Pancreas (tissue), 10 donors: ENCODE measurements around the gene GGACT. TPM values are rescaled to one million over a fixed set of nuclear protein-coding genes. Genes with fewer than 3 reads are reported as not detected.
"Not testable (repeated sequence)": the region's sequence is repeated elsewhere in the genome, so short reads cannot be mapped to it uniquely, and the experiment has no call there.

Source experiments
- ATAC-seq, 4 donors: fragments of 200-7000 bp; cut with Tn5 transposase; one replicate each; pipeline versions ENCODE4 v1.8.0 to v1.9.1; 2020; ENCODE audit warnings: mild to moderate bottlenecking in 4 of 4, moderate library complexity in 4 of 4
- DNase-seq, 6 donors: peaks; one replicate each; pipeline ENCODE4 v3.0.0-alpha.2; 2020
- FAIRE-seq: peaks from 2 replicates; lab custom pipeline; 2012; peaks lifted over from hg19 to GRCh38; lab: Jason Lieb, UNC
- H3K27ac ChIP-seq, 4 donors: fragments of 200-600 bp; sonication (generic); 1 replicate in 3 of 4; 2 replicates in 1 of 4; pipeline versions ENCODE4 v1.5.0 to v1.8.0; 2020
- H3K27me3 ChIP-seq, 4 donors: fragments of 200-600 bp; one replicate each; pipeline ENCODE4 v1.8.0; 2021
- H3K36me3 ChIP-seq, 3 donors: fragments of 200-600 bp; sonication (generic) in 1 of 3; one replicate each; pipeline versions ENCODE4 v1.5.0 to v1.8.0; 2020 to 2021
- H3K4me1 ChIP-seq, 3 donors: fragments of 200-600 bp; one replicate each; pipeline ENCODE4 v1.8.0; 2021
- H3K4me3 ChIP-seq, 4 donors: fragments of 200-600 bp; sonication (generic) in 2 of 4; one replicate each; pipeline versions ENCODE4 v1.5.0 to v1.8.0; 2020 to 2021
- H3K9me3 ChIP-seq, 4 donors: fragments of 200-600 bp; one replicate each; pipeline ENCODE4 v1.8.0; 2021
- WGBS, 2 donors: extraction: QIAGEN DNeasy Blood & Tissue Kit; methylation state at CpG; one replicate each; pipeline ENCODE4 v1.1.7; 2013; 5-methylcytosine and 5-hydroxymethylcytosine counted together
- intact Hi-C, 3 donors: fragments of 100-400 bp; cut with DNase I; formaldehyde crosslinking; loops; one replicate each; pipeline versions ENCODE4 v1.11.1 to v1.14.2; 2022
- polyA plus RNA-seq, 2 donors: library from polyadenylated mRNA; stranded (reverse); fragments of 200-250 nt; gene quantifications; one replicate each; pipeline ENCODE4 v1.2.3, GENCODE V29; 2013
- total RNA-seq, 6 donors: library from RNA; stranded (reverse); fragmentation: NEBNext Ultra II Directional in 4 of 6; extraction: Animal tissue kit (Norgen Biotek cat#: 25700) in 4 of 6; gene quantifications; one replicate each; pipeline versions ENCODE4 v1.2.1 to v1.2.4, GENCODE V29; 2021 to 2023
- TF ChIP-seq, protein P1 (sequence below), 4 donors: fragments of 200-600 bp; sonication (generic) in 3 of 4; IDR thresholded peaks; one replicate each; pipeline versions ENCODE4 v1.5.0 to v1.8.0; 2021; ENCODE audit warnings: antibody characterized with exemption in 4 of 4
- donor health status: healthy with polysubstance abuse.
- donor health status: DM: no; HTN: no; CAD: no; lungs with moderate emphysema.
- donor health status: DM: no; HTN: no; CAD: no.
- donor health status: control.
- donor health status: control.
- donor health status: Bipolar disorder and iron deficiency.
- donor health status: DM: yes; HTN: yes; CAD: no.
- donor health status: DM: no; HTN: no; CAD: no.
- donor health status: DM: no; HTN: no; CAD: no.
- donor health status: DM: yes; HTN: yes; CAD: no.

Gene GGACT
- total and polyA plus RNA-seq, 8 donors, result 1.6 to 7.0 (median 6.1) TPM

DNA sequence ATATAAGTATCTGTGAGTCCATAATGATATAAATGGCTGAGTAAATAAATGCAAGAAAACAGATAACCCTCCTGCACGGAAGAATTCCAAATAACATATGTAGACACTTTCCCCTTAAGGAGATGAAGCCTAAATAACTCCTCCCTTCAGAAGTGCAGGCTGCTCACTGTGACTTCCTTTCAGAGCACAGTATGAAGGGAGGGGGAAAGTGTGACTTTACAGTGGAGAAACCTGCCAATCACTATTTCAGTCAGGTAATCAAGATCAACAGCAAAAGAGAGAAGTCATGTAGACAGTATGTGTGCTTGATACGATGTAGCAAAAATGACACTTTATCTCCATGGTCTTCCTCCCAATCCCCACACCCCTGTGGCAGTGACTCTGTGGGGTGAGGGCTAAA, 7.1 kb downstream of the GGACT start:
- Histone ChIP-seq H3K9me3 (no peaks in the 10 kb centered on the region), H3K27ac (no peak overlapping the region), H3K4me1 (no peaks in the 10 kb centered on the region), H3K4me3 (no peak overlapping the region), H3K27me3 (no peaks in the 10 kb centered on the region), H3K36me3 (no peaks in the 10 kb centered on the region)
- no peak for ATAC-seq
- intact Hi-C loops, result no loop called here
- FAIRE-seq, result no peak
- 88 to 89% methylated on average over 2 of the region's 2 CpGs for whole genome bisulfite sequencing, 2 donors
- TF ChIP-seq, protein P1, sequence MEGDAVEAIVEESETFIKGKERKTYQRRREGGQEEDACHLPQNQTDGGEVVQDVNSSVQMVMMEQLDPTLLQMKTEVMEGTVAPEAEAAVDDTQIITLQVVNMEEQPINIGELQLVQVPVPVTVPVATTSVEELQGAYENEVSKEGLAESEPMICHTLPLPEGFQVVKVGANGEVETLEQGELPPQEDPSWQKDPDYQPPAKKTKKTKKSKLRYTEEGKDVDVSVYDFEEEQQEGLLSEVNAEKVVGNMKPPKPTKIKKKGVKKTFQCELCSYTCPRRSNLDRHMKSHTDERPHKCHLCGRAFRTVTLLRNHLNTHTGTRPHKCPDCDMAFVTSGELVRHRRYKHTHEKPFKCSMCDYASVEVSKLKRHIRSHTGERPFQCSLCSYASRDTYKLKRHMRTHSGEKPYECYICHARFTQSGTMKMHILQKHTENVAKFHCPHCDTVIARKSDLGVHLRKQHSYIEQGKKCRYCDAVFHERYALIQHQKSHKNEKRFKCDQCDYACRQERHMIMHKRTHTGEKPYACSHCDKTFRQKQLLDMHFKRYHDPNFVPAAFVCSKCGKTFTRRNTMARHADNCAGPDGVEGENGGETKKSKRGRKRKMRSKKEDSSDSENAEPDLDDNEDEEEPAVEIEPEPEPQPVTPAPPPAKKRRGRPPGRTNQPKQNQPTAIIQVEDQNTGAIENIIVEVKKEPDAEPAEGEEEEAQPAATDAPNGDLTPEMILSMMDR (IDR thresholded peaks at IDR 0.05), result no peak
- DNase-seq, result no peak

DNA sequence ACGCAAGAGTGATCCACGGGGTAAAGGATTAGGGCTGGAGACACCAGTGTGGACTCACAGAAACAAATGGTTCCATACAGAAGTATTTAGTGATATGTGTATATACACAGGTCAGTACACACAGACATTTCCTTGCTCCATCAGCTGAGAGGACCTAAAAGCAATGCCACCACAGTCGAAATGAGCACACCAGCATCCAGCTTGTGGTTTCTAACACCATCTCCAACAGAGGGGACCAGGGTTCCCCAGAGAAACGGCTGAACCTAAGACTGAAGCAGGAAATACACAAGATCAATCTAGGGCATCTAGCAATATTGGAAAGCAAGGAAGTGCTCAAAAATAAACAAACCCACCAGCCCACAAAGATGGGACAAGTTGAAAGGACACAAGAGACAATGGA, 7.6 kb downstream of the GGACT start:
- intact Hi-C loops, result no loop called here
- DNase-seq, result no peak
- Histone ChIP-seq H3K27me3 (no peaks in the 10 kb centered on the region), H3K27ac (no peak overlapping the region), H3K9me3 (no peaks in the 10 kb centered on the region), H3K4me1 (no peaks in the 10 kb centered on the region), H3K36me3 (no peaks in the 10 kb centered on the region), H3K4me3 (no peak overlapping the region)
- no peak for ATAC-seq
- WGBS, 2 donors, result 92 to 96% methylated on average over 4 of the region's 4 CpGs
- TF ChIP-seq, protein P1 (IDR thresholded peaks at IDR 0.05), result no peak
- no peak for FAIRE-seq

DNA sequence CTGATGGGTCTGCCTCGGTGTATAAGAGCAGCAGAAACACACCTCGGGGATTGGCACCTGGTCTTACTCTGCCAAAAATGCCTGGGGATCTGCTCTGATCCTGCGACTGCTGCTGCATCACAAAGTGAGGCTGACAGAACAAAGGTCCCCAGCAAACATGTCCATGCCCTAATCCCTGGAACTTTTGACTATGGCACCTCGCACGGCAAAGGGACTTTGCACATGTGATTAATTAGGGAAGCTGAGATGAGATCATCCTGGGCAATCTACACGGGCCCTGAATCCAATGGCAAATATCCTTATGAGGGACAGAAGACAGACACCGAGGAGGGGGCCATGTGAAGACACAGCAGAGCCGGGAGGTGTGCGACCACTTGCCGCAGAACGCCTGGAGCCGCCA, 8.5 kb downstream of the GGACT start:
- ATAC-seq, result no peak
- H3K9me3 ChIP-seq, result no peaks in the 10 kb centered on the region
- no peak overlapping the region for H3K27ac ChIP-seq
- H3K36me3 ChIP-seq, result no peaks in the 10 kb centered on the region
- DNase-seq, result no peak
- no peaks in the 10 kb centered on the region for H3K4me1 ChIP-seq
- no peak overlapping the region for H3K4me3 ChIP-seq
- no peak for FAIRE-seq
- 91 to 94% methylated on average over 12 of the region's 12 CpGs for WGBS, 2 donors
- H3K27me3 ChIP-seq, result no peaks in the 10 kb centered on the region
- TF ChIP-seq, protein P1 (IDR thresholded peaks at IDR 0.05), result no peak
- intact Hi-C loops, result no loop called here

DNA sequence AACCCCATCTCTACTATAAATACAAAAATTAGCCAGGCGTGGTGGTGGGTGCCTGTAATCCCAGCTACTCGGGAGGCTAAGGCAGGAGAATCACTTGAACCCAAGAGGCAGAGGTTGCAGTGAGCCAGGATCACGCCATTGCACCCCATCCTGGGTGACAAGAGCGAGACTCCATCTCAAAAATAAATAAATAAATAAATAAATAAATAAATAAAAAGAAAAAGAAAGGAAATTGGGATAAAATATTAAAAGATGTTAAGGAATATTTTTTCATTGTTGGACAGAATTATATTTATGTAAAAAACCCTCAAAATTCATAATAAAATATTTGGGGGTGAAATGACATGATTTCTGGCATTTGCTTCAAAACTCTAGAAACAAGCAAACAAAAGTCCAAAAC, 11.3 kb downstream of the GGACT start:
- FAIRE-seq, intact Hi-C loops, H3K4me1 ChIP-seq, H3K36me3 ChIP-seq, H3K27ac ChIP-seq, H3K4me3 ChIP-seq, ATAC-seq, DNase-seq, H3K27me3 ChIP-seq, H3K9me3 ChIP-seq: not testable (repeated sequence)
- WGBS, 2 donors, result 94 to 98% methylated on average over 4 of the region's 4 CpGs

DNA sequence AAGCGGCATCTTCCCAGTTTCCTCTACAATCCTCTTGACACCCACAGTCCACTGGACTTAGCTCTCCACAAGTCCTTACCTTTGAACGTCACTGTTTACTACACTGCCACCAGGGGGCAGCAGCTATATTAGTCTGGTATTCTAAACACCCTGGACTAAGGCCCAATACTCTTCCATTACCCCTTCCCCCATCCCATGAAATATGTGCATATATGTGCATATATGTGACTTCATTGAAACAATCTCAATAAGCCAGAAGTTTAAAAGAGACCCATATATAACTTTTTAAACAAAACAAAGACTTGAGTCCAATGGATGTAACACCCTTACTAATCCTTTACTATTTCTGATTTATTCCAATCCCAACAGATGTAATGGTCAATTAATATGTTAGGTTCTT, 15.5 kb downstream of the GGACT start:
- no peaks in the 10 kb centered on the region for H3K27me3 ChIP-seq
- FAIRE-seq (no peak), DNase-seq (peak in 5 of 6 donors; percentile 58 to 79 (median 69)), ATAC-seq (peak; percentile 83 to 97 (median 91))
- no peaks in the 10 kb centered on the region for H3K4me1 ChIP-seq
- intact Hi-C loops, result no loop called here
- H3K36me3 ChIP-seq, result no peaks in the 10 kb centered on the region
- H3K9me3 ChIP-seq, result no peaks in the 10 kb centered on the region
- no peak overlapping the region for H3K27ac ChIP-seq
- 28 to 38% methylated on average over 2 of the region's 2 CpGs for WGBS, 2 donors
- H3K4me3 ChIP-seq, result no peak overlapping the region
- TF ChIP-seq, protein P1 (IDR thresholded peaks at IDR 0.05), result peak; percentile 58 to 68 (median 60)
